Ovary (tissue), 9 donors: Measurements from ENCODE around the gene SLC9A9. TPM values are rescaled to one million over a fixed set of nuclear protein-coding genes. Genes with fewer than 3 reads are reported as not detected.

Experiments used
- DNase-seq, 5 donors: peaks; one replicate each; pipeline ENCODE4 v3.0.0-alpha.2; 2019 to 2020
- H3K27ac ChIP-seq, 2 donors: fragments of 200-600 bp; one replicate each; pipeline versions ENCODE4 v1.5.1 to v1.8.0; 2019 to 2022
- H3K27me3 ChIP-seq: fragments of 200-600 bp; one replicate; pipeline ENCODE4 v1.8.0; 2022
- H3K36me3 ChIP-seq: fragments of 200-600 bp; sonication (generic); one replicate; pipeline ENCODE4 v1.5.1; 2019
- H3K4me1 ChIP-seq: one replicate; pipeline ENCODE4 v1.8.1; 2013; ENCODE audit warnings: mild to moderate bottlenecking, moderate library complexity; ENCODE audit not compliant: insufficient read depth
- H3K4me3 ChIP-seq: fragments of 200-600 bp; sonication (generic); one replicate; pipeline ENCODE4 v1.5.1; 2017
- H3K9me3 ChIP-seq, 2 donors: fragments of 200-600 bp in 1 of 2; sonication (generic) in 1 of 2; one replicate each; pipeline versions ENCODE4 v1.5.1 to v1.8.1; 2013 to 2019; ENCODE audit warnings: mild to moderate bottlenecking in 1 of 2, moderate library complexity in 1 of 2
- CTCF ChIP-seq, 3 donors: fragments of 450-650 bp in 2 of 3; fragments of 200-600 bp in 1 of 3; IDR thresholded peaks; one replicate each; pipeline versions ENCODE4 v1.5.1 to v1.8.0; 2016 to 2022; ENCODE audit warnings: antibody characterized with exemption in 3 of 3, mild to moderate bottlenecking in 1 of 3
- EP300 ChIP-seq: sonication (generic); formaldehyde crosslinking; IDR thresholded peaks from one replicate; pipeline ENCODE4 v1.6.1; 2017; ENCODE audit warnings: antibody characterized with exemption
- POLR2A ChIP-seq: fragments of 450-650 bp; IDR thresholded peaks from one replicate; pipeline ENCODE4 v1.6.1; 2017; ENCODE audit warnings: antibody characterized with exemption, mild to moderate bottlenecking, moderate library complexity
- WGBS, 3 donors: extraction: QIAGEN DNeasy Blood & Tissue Kit in 1 of 3; methylation state at CpG; one replicate each; pipeline versions ENCODE4 v1.1.5 to v1.1.7; 2013 to 2017; 5-methylcytosine and 5-hydroxymethylcytosine counted together
- intact Hi-C, 4 donors: fragments of 100-400 bp; cut with DNase I; formaldehyde crosslinking; loops; one replicate each; pipeline versions ENCODE4 v1.11.0 to v1.15.1; 2022 to 2023
- polyA plus RNA-seq, 2 donors: library from polyadenylated mRNA; stranded (reverse); fragments of 200-250 nt in 1 of 2; fragments of 350-450 nt in 1 of 2; fragmentation: Illumina TruSeq in 1 of 2; extraction: RNeasy Lipid Tissue Mini Kit (QIAGEN cat#74804) in 1 of 2; gene quantifications; one replicate each; pipeline ENCODE4 v1.2.3, GENCODE V29; 2013 to 2014
- total RNA-seq, 7 donors: library from RNA; depleted of rRNA in 2 of 7; stranded (reverse); fragments of >200 nt in 2 of 7; fragmentation: NEBNext Ultra II Directional in 3 of 7; extraction: Animal tissue kit (Norgen Biotek cat#: 25700) in 3 of 7; gene quantifications; one replicate each; pipeline versions ENCODE4 v1.1.0 to v1.2.4, GENCODE V29; 2016 to 2023
- donor health status: DM: no; HTN: no; CAD: no; lungs with moderate emphysema.
- donor health status: DM: no; HTN: no; CAD: no.
- donor health status: Bipolar disorder and iron deficiency.
- donor health status: DM: yes; HTN: yes; CAD: no.
- donor health status: DM: no; HTN: no; CAD: no.
- donor health status: DM: yes; HTN: yes; CAD: no.

Gene SLC9A9
- total and polyA plus RNA-seq, 9 donors: 7.0 to 22.7 (median 13.5) TPM

DNA sequence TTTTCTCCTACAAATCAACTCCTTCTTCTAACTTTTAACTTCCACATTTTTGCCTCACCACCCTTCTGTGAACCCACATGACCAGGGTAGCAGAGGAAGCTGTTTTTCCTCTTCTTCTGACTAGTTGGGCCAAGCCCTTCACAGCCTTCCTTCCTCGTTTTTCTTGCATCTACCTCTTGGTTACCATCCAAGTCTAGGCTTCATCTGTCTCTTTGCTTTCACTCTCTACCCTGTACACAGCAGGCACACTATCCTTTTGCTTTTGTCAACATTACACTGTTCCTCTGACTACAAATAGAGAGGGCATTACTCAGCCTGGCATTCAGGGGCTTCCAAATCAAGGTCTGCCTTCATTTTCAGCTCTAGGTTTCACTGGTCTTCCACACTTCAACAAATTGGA, 22.0 kb downstream of the SLC9A9 start:
- no peak overlapping the region for H3K4me3 ChIP-seq
- TF ChIP-seq POLR2A (no peak), CTCF (IDR thresholded peaks at IDR 0.05) (no peak), EP300 (no peak)
- intact Hi-C loops: no loop called here
- H3K36me3 ChIP-seq: no peaks in the 10 kb centered on the region
- no peak for DNase-seq
- 79 to 82% (median 80%) methylated on average over 1 of the region's 1 CpG for WGBS, 3 donors
- H3K9me3 ChIP-seq: no peaks in the 10 kb centered on the region
- no peak overlapping the region for H3K27ac ChIP-seq
- no peaks in the 10 kb centered on the region for H3K4me1 ChIP-seq
- H3K27me3 ChIP-seq: no peaks in the 10 kb centered on the region

DNA sequence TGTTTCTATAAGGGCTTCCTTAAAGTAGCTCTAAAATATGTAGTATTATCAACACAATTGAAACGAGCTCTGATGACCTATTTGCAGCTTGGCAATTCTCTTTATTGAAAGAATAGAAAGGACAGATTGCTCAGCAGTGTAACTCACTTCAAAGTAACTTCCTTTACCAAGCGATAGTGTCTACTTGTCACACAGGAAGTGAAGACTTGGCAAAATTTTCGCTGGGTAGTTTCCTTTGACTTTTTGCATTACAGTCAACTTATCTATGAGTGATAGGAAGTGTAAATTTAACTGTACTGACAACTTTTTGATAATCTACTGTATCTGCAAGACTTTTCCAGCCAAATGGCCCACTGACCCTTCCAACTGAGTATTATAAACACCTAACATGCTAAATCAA, 22.8 kb downstream of the SLC9A9 start:
- H3K27ac ChIP-seq: no peak overlapping the region
- intact Hi-C loops: no loop called here
- DNase-seq: no peak
- no peak for TF ChIP-seq POLR2A
- no peak for TF ChIP-seq CTCF (IDR thresholded peaks at IDR 0.05)
- no peak for TF ChIP-seq EP300
- H3K36me3 ChIP-seq: no peaks in the 10 kb centered on the region
- H3K27me3 ChIP-seq: no peaks in the 10 kb centered on the region
- peaks cover 2% of the 10 kb centered on the region for H3K4me1 ChIP-seq
- no peaks in the 10 kb centered on the region for H3K9me3 ChIP-seq
- H3K4me3 ChIP-seq: no peak overlapping the region
- WGBS, 3 donors: 77 to 84% (median 78%) methylated on average over 3 of the region's 3 CpGs

DNA sequence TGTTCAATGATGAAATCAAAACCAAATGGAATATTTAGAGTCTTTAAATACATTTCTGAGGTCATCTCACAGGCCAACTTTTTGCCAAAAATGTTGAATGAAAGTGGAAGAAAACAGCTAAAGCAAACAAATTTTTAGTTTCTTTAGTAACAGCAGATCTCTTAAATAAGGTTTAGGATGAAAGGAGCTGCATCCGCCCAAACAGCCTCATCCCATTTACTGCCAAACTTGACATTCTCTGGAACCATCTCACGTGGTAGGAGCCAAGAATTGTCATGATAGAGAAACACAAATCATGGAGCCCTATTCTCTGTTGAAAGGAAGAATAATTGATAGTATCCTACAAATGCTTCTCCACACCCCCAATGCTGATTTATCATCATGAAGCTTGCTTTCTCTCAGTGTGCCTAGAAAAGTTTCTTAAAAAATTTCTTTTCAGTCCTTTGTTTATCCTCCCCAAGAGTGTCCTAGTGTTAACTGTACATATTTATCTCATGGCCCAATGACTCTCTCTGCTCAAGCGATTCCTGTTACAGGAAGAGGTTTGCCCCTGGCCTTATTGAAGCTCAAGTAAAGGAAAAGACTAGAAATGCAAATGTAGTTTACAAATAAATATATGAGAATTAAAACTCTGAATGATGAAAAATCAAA, 23.4 kb downstream of the SLC9A9 start:
- intact Hi-C loops: no loop called here
- Histone ChIP-seq H3K4me3 (no peak overlapping the region), H3K36me3 (no peaks in the 10 kb centered on the region), H3K9me3 (no peaks in the 10 kb centered on the region), H3K27me3 (no peaks in the 10 kb centered on the region), H3K4me1 (peaks cover 2% of the 10 kb centered on the region), H3K27ac (no peak overlapping the region)
- no peak for DNase-seq
- WGBS, 3 donors: 54 to 76% (median 72%) methylated on average over 3 of the region's 3 CpGs
- TF ChIP-seq CTCF (IDR thresholded peaks at IDR 0.05) (no peak), EP300 (no peak), POLR2A (no peak)

- H3K4me3 ChIP-seq: no peak overlapping the region
- no peaks in the 10 kb centered on the region for H3K36me3 ChIP-seq
- no peaks in the 10 kb centered on the region for H3K9me3 ChIP-seq
- WGBS, 3 donors: 44 to 61% (median 46%) methylated on average over 1 of the region's 1 CpG
- H3K27me3 ChIP-seq: no peaks in the 10 kb centered on the region
- H3K27ac ChIP-seq: no peak overlapping the region
- peaks cover 2% of the 10 kb centered on the region for H3K4me1 ChIP-seq
- TF ChIP-seq EP300 (no peak), POLR2A (no peak), CTCF (IDR thresholded peaks at IDR 0.05) (no peak)
- DNase-seq: no peak
- intact Hi-C loops: no loop called here
Measured at GRCh38 chr3:143822798-143823197, 25.5 kb downstream of the SLC9A9 start.
